GM18511 (cell line): ENCODE measurements around the gene WDTC1.

Source experiments
- ATAC-seq: cut with Tn5 transposase; IDR thresholded peaks from one replicate; pipeline ENCODE4 v1.9.1; 2021; ENCODE audit warnings: mild to moderate bottlenecking, moderate library complexity; ENCODE audit not compliant: unreplicated experiment

WDTC1 gene

GRCh38 chr1:27300341-27301051 lies 66.1 kb downstream of the WDTC1 start:
- ATAC-seq = no peak

GRCh38 chr1:27301052-27301422 lies 66.6 kb downstream of the WDTC1 start:
- ATAC-seq = no peak

GRCh38 chr1:27301582-27302199 lies 67.3 kb downstream of the WDTC1 start:
- ATAC-seq = no peak

- no peak for ATAC-seq
These were observed 68.2 kb downstream of the WDTC1 start for GRCh38 chr1:27302612-27303011.

GRCh38 chr1:27303509-27303908 lies 69.1 kb downstream of the WDTC1 start:
- no peak for ATAC-seq

- ATAC-seq = no peak
These were observed 71.6 kb downstream of the WDTC1 start for GRCh38 chr1:27306071-27306470.

- no peak for ATAC-seq
These were observed 72.7 kb downstream of the WDTC1 start for GRCh38 chr1:27306892-27307761.

GRCh38 chr1:27307874-27308598 lies 73.6 kb downstream of the WDTC1 start:
- ATAC-seq = no peak

- no peak for ATAC-seq
These were observed 79.7 kb downstream of the WDTC1 start for GRCh38 chr1:27314169-27314568.

GRCh38 chr1:27314737-27315136 lies 80.3 kb downstream of the WDTC1 start:
- ATAC-seq = no peak

GRCh38 chr1:27316860-27317259 lies 82.4 kb downstream of the WDTC1 start:
- ATAC-seq = no peak

GRCh38 chr1:27318136-27318535 lies 83.7 kb downstream of the WDTC1 start:
- ATAC-seq = no peak

GRCh38 chr1:27318596-27318995 lies 84.2 kb downstream of the WDTC1 start:
- ATAC-seq = no peak

GRCh38 chr1:27321813-27322568 lies 87.6 kb downstream of the WDTC1 start, which contains the start of gene TMEM222:
TMEM222 (plus strand) TSS chr1:27322163; CDS start chr1:27322198, 35 bp downstream.
- peak; percentile 92 for ATAC-seq

- peak; percentile 4 for ATAC-seq
These were observed 88.3 kb downstream of the WDTC1 start for GRCh38 chr1:27322569-27323240.

- no peak for ATAC-seq
These were observed 90.9 kb downstream of the WDTC1 start for GRCh38 chr1:27325286-27325685.

- ATAC-seq = no peak
These were observed 93.5 kb downstream of the WDTC1 start for GRCh38 chr1:27327964-27328363.

GRCh38 chr1:27330786-27331185 lies 96.4 kb downstream of the WDTC1 start:
- ATAC-seq = no peak

- ATAC-seq = no peak
These were observed 97.0 kb downstream of the WDTC1 start for GRCh38 chr1:27331426-27331825.

GRCh38 chr1:27331922-27332321 lies 97.5 kb downstream of the WDTC1 start:
- ATAC-seq = no peak
